ENCODE measurements around the gene NRG3. TPM values are rescaled to one million over a fixed set of nuclear protein-coding genes. Genes with fewer than 3 reads are reported as not detected.
A peak's percentile ranks its signal among the peaks of the same experiment; 100 is the strongest.

The NRG3 gene
- total and polyA plus RNA-seq, 2 of the 8 experiments (the other 6 are each of a cell fraction or from before 2014, with no cell fraction given) = 4.2 to 5.0 TPM

DNA sequence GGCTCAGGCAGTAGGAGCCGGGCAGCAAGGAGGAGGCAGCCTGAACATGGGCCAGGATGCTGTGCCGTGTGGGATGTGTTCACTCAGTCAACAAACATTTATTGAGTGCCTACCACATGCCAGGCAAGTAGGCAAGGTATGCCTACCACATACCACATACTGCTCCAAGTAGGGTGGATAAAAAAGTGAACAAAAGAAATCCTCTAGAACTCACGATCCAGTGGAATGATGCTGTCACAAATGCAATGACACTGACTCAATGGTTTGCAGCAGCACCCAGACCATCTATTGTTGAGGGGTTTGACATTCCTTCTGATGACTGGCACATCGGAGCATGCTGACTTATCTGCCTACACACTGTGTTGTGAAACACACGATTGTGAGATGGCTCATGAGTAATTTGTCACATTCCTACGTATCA lies 413.5 kb downstream of the NRG3 start:
- POLR2A ChIA-PET (ENCODE audit: partially characterized antibody) = no interaction called here
- no peaks in the 10 kb centered on the region for H3K36me3 ChIP-seq (ENCODE audit: control insufficient read depth in 2 of 4, insufficient read depth in 4 of 4, low read length in 3 of 4)
- no peak overlapping the region for H2BK120ac ChIP-seq (replicated peaks; ENCODE audit: low read depth, low read length)
- DNase-seq (ENCODE audit: low read depth in 1 of 2, low spot score in 2 of 2) = no peak
- TF ChIP-seq SIN3A (conservative IDR thresholded peaks at IDR 0.05 in 1 of 2, IDR thresholded peaks at IDR 0.05 in 1 of 2; ENCODE audit: low read depth in 1 of 2, low read length in 2 of 2) = no peak
- TF ChIP-seq CBX5 (IDR thresholded peaks at IDR 0.05; ENCODE audit: low read depth, low read length) = no peak
- no peak for TF ChIP-seq SP4 (IDR thresholded peaks at IDR 0.05; ENCODE audit: low read length)
- no peak for TF ChIP-seq SIX5 (IDR thresholded peaks at IDR 0.05; ENCODE audit: low read depth, low read length)
- TF ChIP-seq EZH2 (IDR thresholded peaks at IDR 0.05; ENCODE audit: low read depth, low read length, severe bottlenecking) = no peak
- no peak for TF ChIP-seq POLR2A (IDR thresholded peaks at IDR 0.05; ENCODE audit: control extremely low read depth in 1 of 2, low read depth in 2 of 2, low read length in 2 of 2)
- TF ChIP-seq KDM1A (IDR thresholded peaks at IDR 0.05; ENCODE audit: borderline replicate concordance, low read length) = no peak
- no peak for TF ChIP-seq ZNF274 (IDR thresholded peaks at IDR 0.05; ENCODE audit: borderline replicate concordance, extremely low read depth, low read length)
- TF ChIP-seq RFX5 (IDR thresholded peaks at IDR 0.05; ENCODE audit: borderline replicate concordance, low read depth, low read length) = no peak
- no peak for TF ChIP-seq CBX8 (IDR thresholded peaks at IDR 0.05; ENCODE audit: borderline replicate concordance, low read depth, low read length)
- TF ChIP-seq EP300 (IDR thresholded peaks at IDR 0.05; ENCODE audit: borderline replicate concordance in 1 of 2, low read depth in 2 of 2, low read length in 2 of 2) = no peak
- no peak for TF ChIP-seq MAFK (IDR thresholded peaks at IDR 0.05; ENCODE audit: low read depth, low read length)
- no peaks in the 10 kb centered on the region for H4K20me1 ChIP-seq (replicated peaks in 1 of 2; ENCODE audit: control insufficient read depth in 1 of 2, insufficient read depth in 2 of 2, low read length in 2 of 2)
- no peaks in the 10 kb centered on the region for H3K79me1 ChIP-seq (ENCODE audit: low read depth, low read length)
- peaks cover 0 to 2% (median 0%) of the 10 kb centered on the region in 4 experiments; a peak in 1 of 7 replicates for H3K27me3 ChIP-seq (replicated peaks in 1 of 4; ENCODE audit: control insufficient read depth in 3 of 4, extremely low read depth in 1 of 4, insufficient read depth in 3 of 4, low read length in 3 of 4)
- H2BK20ac ChIP-seq (ENCODE audit: low read length) = no peak overlapping the region
- no peak overlapping the region for H3K4ac ChIP-seq (replicated peaks; ENCODE audit: insufficient read length, low read depth, low read length)
- H3K79me2 ChIP-seq (ENCODE audit: control insufficient read depth in 1 of 2, insufficient read depth in 2 of 2, low read length in 2 of 2) = no peaks in the 10 kb centered on the region
- H2BK15ac ChIP-seq (ENCODE audit: low read length) = no peak overlapping the region
- H2BK12ac ChIP-seq (ENCODE audit: low read depth, low read length) = no peak overlapping the region
- H3K9me3 ChIP-seq (ENCODE audit: insufficient read depth in 2 of 2, low read depth in 1 of 2, low read length in 1 of 2) = no peaks in the 10 kb centered on the region
- no peak overlapping the region for H3K14ac ChIP-seq (ENCODE audit: insufficient read length)
- no peaks in the 10 kb centered on the region for H3K23me2 ChIP-seq (ENCODE audit: low read depth, low read length)
- CTCF ChIA-PET (ENCODE audit: partially characterized antibody) = no interaction called here
- peak overlapping the region; percentile 17; the same call in 1 of the 2 replicates for H2AK5ac ChIP-seq (ENCODE audit: low read depth, low read length)
- H4K5ac ChIP-seq (ENCODE audit: insufficient read length, low read depth, low read length) = no peak overlapping the region
- no peak for FAIRE-seq
- no peak overlapping the region for H3K4me3 ChIP-seq (ENCODE audit: extremely low read depth in 1 of 4, insufficient read depth in 2 of 4, low read depth in 3 of 4, low read length in 4 of 4)
- H3K18ac ChIP-seq (ENCODE audit: extremely low read depth, low read length) = no peak overlapping the region
- H2BK5ac ChIP-seq (ENCODE audit: low read depth, low read length) = no peak overlapping the region
- H4K8ac ChIP-seq (ENCODE audit: extremely low read depth, insufficient read depth, low read length) = no peak overlapping the region
- H2AFZ ChIP-seq (ENCODE audit: low read length) = no peak overlapping the region
- H3K23ac ChIP-seq (ENCODE audit: insufficient read length) = no peak overlapping the region
- H3K27ac ChIP-seq (ENCODE audit: low read depth, low read length) = no peak overlapping the region
- H3K4me1 ChIP-seq (replicated peaks in 1 of 4; ENCODE audit: control insufficient read depth in 3 of 4, insufficient read depth in 4 of 4, low read length in 3 of 4) = no peaks in the 10 kb centered on the region
- 97% methylated on average over 6 of the region's 6 CpGs; no CpG with 5 or more reads in 1 of the 2 experiments for WGBS, 2 experiments (ENCODE audit: extremely low coverage in 1 of 2, insufficient coverage in 1 of 2, insufficient read length in 1 of 2, insufficient replicate concordance in 2 of 2, low coverage in 1 of 2, low lambda C conversion rate in 2 of 2, missing lambda C conversion rate in 1 of 2)
- H3K9ac ChIP-seq (replicated peaks in 1 of 4; ENCODE audit: extremely low read depth in 1 of 4, low read depth in 3 of 4, low read length in 3 of 4) = no peak overlapping the region
- H3K56ac ChIP-seq (replicated peaks; ENCODE audit: insufficient read length, low read depth, low read length) = no peak overlapping the region
- no peak overlapping the region for H3K4me2 ChIP-seq (ENCODE audit: insufficient read depth in 1 of 2, low read depth in 2 of 2, low read length in 2 of 2)
- no peak overlapping the region for H4K91ac ChIP-seq (replicated peaks; ENCODE audit: insufficient read length, low read length)
